Thoracic aorta (tissue), 2 donors: ENCODE data around the gene PARP15. TPM values are rescaled to one million over a fixed set of nuclear protein-coding genes. Genes with fewer than 3 reads are reported as not detected.

ENCODE experiments used
- ATAC-seq: fragments of 150-250 bp; one replicate; pipeline ENCODE4 v1.8.0; 2017; ENCODE audit warnings: low read depth; ENCODE audit not compliant: insufficient number of reproducible peaks, low FRiP score
- DNase-seq: peaks from one replicate; pipeline ENCODE4 v3.0.0-alpha.2; 2020; ENCODE audit warnings: low spot score
- H3K27ac ChIP-seq, 2 donors: fragments of 200-600 bp; sonication (generic); 1 replicate in 1 of 2; 2 replicates in 1 of 2; pipeline ENCODE4 v1.5.1; 2016; ENCODE audit warnings: mild to moderate bottlenecking in 2 of 2, moderate library complexity in 2 of 2
- H3K27me3 ChIP-seq: fragments of 200-600 bp; sonication (generic); replicated peaks from 2 replicates; pipeline ENCODE4 v1.6.0; 2016; ENCODE audit warnings: mild to moderate bottlenecking; ENCODE audit not compliant: insufficient read depth
- H3K36me3 ChIP-seq: fragments of 200-600 bp; sonication (generic); one replicate; pipeline ENCODE4 v1.5.1; 2016
- H3K4me1 ChIP-seq, 2 donors: fragments of 200-600 bp; sonication (generic); 1 replicate in 1 of 2; 2 replicates in 1 of 2; pipeline versions ENCODE4 v1.5.1 to v1.6.0; 2016; ENCODE audit warnings: low read depth in 2 of 2, mild to moderate bottlenecking in 1 of 2; ENCODE audit not compliant: control insufficient read depth in 1 of 2
- H3K4me3 ChIP-seq: fragments of 200-600 bp; sonication (generic); 2 replicates; pipeline ENCODE4 v1.5.1; 2016; ENCODE audit warnings: mild to moderate bottlenecking
- H3K9me3 ChIP-seq: fragments of 200-600 bp; sonication (generic); 2 replicates; pipeline ENCODE4 v1.5.1; 2016
- total RNA-seq, 2 donors: library from RNA; depleted of rRNA; stranded (reverse); fragments of >200 nt; gene quantifications; one replicate each; pipeline versions ENCODE4 v1.1.0 to v1.2.3, GENCODE V29; 2016
- TF ChIP-seq, protein P1 (sequence below): fragments of 200-600 bp; sonication (generic); IDR thresholded peaks from one replicate; pipeline ENCODE4 v1.5.1; 2019; ENCODE audit warnings: antibody characterized with exemption

Gene PARP15
- total RNA-seq, 2 donors from 2014 or later, result 4.0 to 4.1 TPM

DNA sequence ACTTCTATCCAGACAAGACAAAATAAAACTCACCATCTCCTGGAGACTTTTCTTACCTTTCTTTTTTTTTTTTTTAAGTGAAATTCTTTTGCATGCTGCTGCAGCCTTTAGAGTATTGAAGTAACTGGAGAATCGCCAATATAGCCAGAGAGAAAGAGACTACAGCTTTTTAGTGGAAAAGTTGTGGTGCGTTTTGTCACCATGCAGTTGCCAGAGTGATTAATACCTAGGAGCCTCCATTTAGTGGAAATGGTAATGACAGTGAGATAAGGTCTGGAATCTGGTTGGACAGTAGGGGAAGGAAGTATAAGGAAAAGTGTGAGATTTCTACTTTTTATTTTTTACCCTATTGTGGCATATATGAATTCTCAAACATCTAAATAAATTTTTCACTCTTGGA, 85.1 kb downstream of the PARP15 start:
- no peaks in the 10 kb centered on the region for H3K4me1 ChIP-seq
- no peaks in the 10 kb centered on the region for H3K9me3 ChIP-seq
- TF ChIP-seq, protein P1, sequence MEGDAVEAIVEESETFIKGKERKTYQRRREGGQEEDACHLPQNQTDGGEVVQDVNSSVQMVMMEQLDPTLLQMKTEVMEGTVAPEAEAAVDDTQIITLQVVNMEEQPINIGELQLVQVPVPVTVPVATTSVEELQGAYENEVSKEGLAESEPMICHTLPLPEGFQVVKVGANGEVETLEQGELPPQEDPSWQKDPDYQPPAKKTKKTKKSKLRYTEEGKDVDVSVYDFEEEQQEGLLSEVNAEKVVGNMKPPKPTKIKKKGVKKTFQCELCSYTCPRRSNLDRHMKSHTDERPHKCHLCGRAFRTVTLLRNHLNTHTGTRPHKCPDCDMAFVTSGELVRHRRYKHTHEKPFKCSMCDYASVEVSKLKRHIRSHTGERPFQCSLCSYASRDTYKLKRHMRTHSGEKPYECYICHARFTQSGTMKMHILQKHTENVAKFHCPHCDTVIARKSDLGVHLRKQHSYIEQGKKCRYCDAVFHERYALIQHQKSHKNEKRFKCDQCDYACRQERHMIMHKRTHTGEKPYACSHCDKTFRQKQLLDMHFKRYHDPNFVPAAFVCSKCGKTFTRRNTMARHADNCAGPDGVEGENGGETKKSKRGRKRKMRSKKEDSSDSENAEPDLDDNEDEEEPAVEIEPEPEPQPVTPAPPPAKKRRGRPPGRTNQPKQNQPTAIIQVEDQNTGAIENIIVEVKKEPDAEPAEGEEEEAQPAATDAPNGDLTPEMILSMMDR, result no peak
- no peaks in the 10 kb centered on the region for H3K36me3 ChIP-seq
- no peak overlapping the region for H3K27ac ChIP-seq
- H3K4me3 ChIP-seq, result no peak overlapping the region
- ATAC-seq (no peak), DNase-seq (no peak)
- H3K27me3 ChIP-seq, result no peaks in the 10 kb centered on the region

DNA sequence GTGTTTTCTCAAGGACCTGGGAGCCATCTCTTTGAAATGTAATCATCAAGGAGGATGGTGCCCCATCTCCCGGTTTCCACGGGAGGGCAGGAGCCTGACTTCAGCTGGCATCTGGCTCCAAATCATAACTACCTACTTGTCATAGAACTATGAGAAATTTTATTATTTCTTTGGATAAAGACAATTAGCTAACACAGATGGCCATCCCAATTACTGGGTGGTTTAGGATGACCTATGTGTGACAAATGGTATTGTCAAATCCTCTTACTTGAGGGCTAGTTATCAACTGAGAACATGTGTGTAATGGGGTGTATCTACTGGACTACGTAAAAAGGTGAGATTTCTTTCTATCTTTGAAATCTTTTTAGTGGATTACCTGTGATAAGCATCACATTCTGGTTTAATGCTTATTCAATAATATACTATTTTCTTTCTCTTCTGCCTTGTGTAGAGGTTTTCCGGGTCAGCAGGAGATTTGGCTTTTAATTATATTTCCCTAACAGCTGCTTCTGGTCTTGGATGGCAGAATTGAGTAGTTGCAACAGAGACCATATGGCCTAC, 87.9 kb downstream of the PARP15 start:
- TF ChIP-seq, protein P1, result no peak
- ATAC-seq (no peak), DNase-seq (no peak)
- no peaks in the 10 kb centered on the region for H3K27me3 ChIP-seq
- H3K27ac ChIP-seq, result no peak overlapping the region
- no peaks in the 10 kb centered on the region for H3K4me1 ChIP-seq
- no peaks in the 10 kb centered on the region for H3K9me3 ChIP-seq
- H3K36me3 ChIP-seq, result no peaks in the 10 kb centered on the region
- no peak overlapping the region for H3K4me3 ChIP-seq

DNA sequence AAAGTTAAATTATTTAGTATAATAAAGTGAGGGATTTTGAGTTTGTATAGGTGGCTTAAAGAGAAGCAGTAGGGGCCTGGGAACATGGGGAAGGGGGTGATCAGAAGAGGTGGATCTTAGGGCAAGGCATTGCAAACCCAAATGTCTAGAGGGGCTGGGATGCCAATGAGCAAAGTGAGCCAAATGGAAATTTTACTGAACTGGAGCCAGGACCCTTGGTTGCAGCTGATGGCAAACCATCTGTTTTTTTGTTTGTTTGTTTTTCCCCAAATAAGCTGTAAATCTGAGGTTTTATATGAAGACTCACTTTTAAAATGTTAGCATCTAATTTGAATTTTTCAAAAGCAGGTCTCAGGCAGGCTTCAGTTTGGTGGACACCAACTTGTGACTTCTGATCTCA, 88.4 kb downstream of the PARP15 start:
- H3K27ac ChIP-seq, result no peak overlapping the region
- DNase-seq (no peak), ATAC-seq (no peak)
- H3K9me3 ChIP-seq, result no peaks in the 10 kb centered on the region
- H3K27me3 ChIP-seq, result no peaks in the 10 kb centered on the region
- H3K4me3 ChIP-seq, result no peak overlapping the region
- H3K36me3 ChIP-seq, result no peaks in the 10 kb centered on the region
- H3K4me1 ChIP-seq, result no peaks in the 10 kb centered on the region
- TF ChIP-seq, protein P1, result no peak

DNA sequence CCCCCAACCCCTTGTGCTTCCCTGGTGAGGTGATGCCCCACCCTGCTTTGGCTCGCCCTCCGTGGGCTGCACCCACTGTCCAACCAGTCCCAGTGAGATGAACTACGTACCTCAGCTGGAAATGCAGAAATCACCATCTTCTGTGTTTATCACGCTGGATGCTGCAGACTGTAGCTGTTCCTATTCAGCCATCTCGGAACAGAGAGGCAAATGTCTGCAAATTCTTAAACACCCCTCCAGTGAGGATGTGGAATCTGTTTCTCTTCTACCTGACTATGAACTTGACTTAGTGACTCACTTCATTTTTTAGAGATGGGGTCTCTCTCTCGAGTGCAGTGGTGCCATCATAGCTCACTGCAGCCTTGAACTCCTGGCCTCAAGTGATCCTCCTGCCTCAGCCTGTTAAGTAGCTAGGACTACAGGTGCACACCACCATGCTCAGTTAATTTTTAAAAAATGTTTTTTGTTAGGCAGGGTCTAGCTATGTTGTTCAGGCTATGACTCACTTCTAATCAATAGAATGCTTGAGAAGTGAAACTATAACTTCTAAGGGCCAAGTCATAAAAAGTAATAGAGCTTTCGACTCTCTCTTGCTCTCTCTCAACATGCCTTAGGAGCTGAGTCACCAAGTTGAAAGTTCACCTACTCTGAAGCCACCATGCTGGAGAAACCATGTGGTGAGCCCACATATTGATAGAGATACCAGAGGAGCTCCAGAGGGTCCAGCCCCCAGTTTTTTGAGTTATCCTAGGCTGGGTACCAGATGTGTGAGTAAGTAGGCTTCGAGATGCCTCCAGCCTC, 91.7 kb downstream of the PARP15 start:
- Histone ChIP-seq H3K27me3 (no peaks in the 10 kb centered on the region), H3K4me1 (no peaks in the 10 kb centered on the region), H3K9me3 (no peaks in the 10 kb centered on the region), H3K36me3 (no peaks in the 10 kb centered on the region), H3K27ac (no peak overlapping the region), H3K4me3 (no peak overlapping the region)
- DNase-seq (no peak), ATAC-seq (no peak)
- TF ChIP-seq, protein P1, result no peak

DNA sequence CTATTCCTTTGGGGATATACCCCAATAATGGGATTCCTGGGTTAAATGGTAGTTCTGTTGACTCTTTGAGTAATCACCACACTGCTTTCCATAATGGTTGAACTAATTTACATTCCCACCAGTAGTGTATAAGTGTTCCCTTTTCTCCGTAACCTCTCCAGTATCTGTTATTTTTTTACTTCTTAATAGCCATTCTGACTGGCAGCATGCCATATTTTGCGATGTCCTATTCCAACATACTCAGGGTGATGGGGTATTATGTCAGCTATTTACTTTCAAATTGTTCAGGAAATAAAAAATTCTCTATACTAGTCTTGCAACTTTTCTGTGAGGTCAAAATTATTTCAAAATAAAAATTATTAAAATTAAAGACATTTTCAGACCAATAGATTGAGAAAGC, 94.1 kb downstream of the PARP15 start:
- no peaks in the 10 kb centered on the region for H3K36me3 ChIP-seq
- H3K9me3 ChIP-seq, result no peaks in the 10 kb centered on the region
- no peak for ATAC-seq
- no peak overlapping the region for H3K4me3 ChIP-seq
- no peaks in the 10 kb centered on the region for H3K4me1 ChIP-seq
- TF ChIP-seq, protein P1, result no peak
- no peak for DNase-seq
- H3K27me3 ChIP-seq, result no peaks in the 10 kb centered on the region
- no peak overlapping the region for H3K27ac ChIP-seq
